ENCODE measurements around the gene STK32B.

GRCh38 chr4:5030927-5031326 lies 20.4 kb upstream of the STK32B start:
- TF ChIP-seq CTCF (conservative IDR thresholded peaks at IDR 0.05; ENCODE audit: low read depth, low read length), result no peak
- TF ChIP-seq EZH2 (IDR thresholded peaks at IDR 0.05; ENCODE audit: low read length, unreplicated experiment), result no peak
- TF ChIP-seq EZH2phosphoT487 (IDR thresholded peaks at IDR 0.05; ENCODE audit: borderline replicate concordance, low read length), result no peak
